Suppressor macrophage treated with lipopolysaccharide for 4 hours (primary cell): Measurements from ENCODE around the gene ETFA.
"Not testable (repeated sequence)": the region's sequence is repeated elsewhere in the genome, so short reads cannot be mapped to it uniquely, and the experiment has no call there.

Source experiments
- DNase-seq: peaks from one replicate; pipeline ENCODE4 v3.0.0-alpha.2; 2020

The ETFA gene

GRCh38 chr15:76267077-76267476, 44.2 kb downstream of the ETFA start:
- DNase-seq: no peak

- not testable (repeated sequence) for DNase-seq
Observed at GRCh38 chr15:76265769-76266168, 45.5 kb downstream of the ETFA start.

- no peak for DNase-seq
Observed at GRCh38 chr15:76260246-76260938, 50.9 kb downstream of the ETFA start.

GRCh38 chr15:76259392-76259791, 51.9 kb downstream of the ETFA start:
- DNase-seq: no peak

GRCh38 chr15:76258460-76258859, 52.8 kb downstream of the ETFA start:
- DNase-seq: no peak

- no peak for DNase-seq
Observed at GRCh38 chr15:76253691-76254473, 57.4 kb downstream of the ETFA start.

GRCh38 chr15:76252249-76252648, 59.0 kb downstream of the ETFA start:
- DNase-seq: no peak

- no peak for DNase-seq
Observed at GRCh38 chr15:76251717-76252116, 59.6 kb downstream of the ETFA start.

- no peak for DNase-seq
Observed at GRCh38 chr15:76245072-76245610, 66.1 kb downstream of the ETFA start.

GRCh38 chr15:76239786-76240185, 71.5 kb downstream of the ETFA start:
- no peak for DNase-seq

GRCh38 chr15:76236350-76236749, 74.9 kb downstream of the ETFA start:
- no peak for DNase-seq

- DNase-seq: peak; percentile 49
Observed at GRCh38 chr15:76235186-76235826, 76.0 kb downstream of the ETFA start.

GRCh38 chr15:76234337-76234889, 76.9 kb downstream of the ETFA start:
- no peak for DNase-seq

- DNase-seq: no peak
Observed at GRCh38 chr15:76233921-76234320, 77.3 kb downstream of the ETFA start.

GRCh38 chr15:76229266-76229665, 82.0 kb downstream of the ETFA start:
- no peak for DNase-seq

- DNase-seq: no peak
Observed at GRCh38 chr15:76223521-76223920, 87.7 kb downstream of the ETFA start.

GRCh38 chr15:76222159-76222558, 89.1 kb downstream of the ETFA start:
- DNase-seq: no peak

- no peak for DNase-seq
Observed at GRCh38 chr15:76221085-76221767, 90.0 kb downstream of the ETFA start.

- no peak for DNase-seq
Observed at GRCh38 chr15:76217882-76218217, 93.4 kb downstream of the ETFA start.

GRCh38 chr15:76217029-76217881, 94.0 kb downstream of the ETFA start:
- DNase-seq: no peak

GRCh38 chr15:76215634-76216033, 95.6 kb downstream of the ETFA start:
- DNase-seq: no peak

- no peak for DNase-seq
Observed at GRCh38 chr15:76209942-76210341, 101.3 kb downstream of the ETFA start.
